ENCODE results near the gene DGKH. TPM values are rescaled to one million over a fixed set of nuclear protein-coding genes. Genes with fewer than 3 reads are reported as not detected.

Gene DGKH
- total and polyA plus RNA-seq, 9 of the 15 experiments (the other 6 are each of a cell fraction or from before 2014, with no cell fraction given), result 0.38 to 4.4 (median 3.1) TPM

DNA sequence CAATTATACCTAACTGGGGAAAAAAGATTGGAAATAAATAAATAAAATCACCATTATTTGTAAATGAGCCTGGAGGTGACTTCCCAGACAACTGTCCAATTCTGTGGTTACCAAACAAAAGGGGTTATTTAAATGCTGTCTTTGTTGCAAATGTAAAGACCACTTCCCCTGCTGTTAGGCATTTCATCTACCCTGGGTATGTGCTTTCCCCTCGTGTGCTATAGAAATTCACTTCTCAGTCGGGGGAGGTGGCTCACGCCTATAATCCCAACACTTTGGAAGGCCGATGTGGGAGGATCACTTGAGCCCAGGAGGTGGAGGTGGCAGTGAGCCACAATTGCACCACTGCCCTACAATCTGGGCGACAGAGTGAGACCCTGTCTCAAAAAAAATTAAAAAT, 121.6 kb downstream of the DGKH start:
- H3K9me1 ChIP-seq (ENCODE audit: control insufficient read depth, insufficient read depth, low read length), result no peaks in the 10 kb centered on the region
- no peak overlapping the region for H3K4me3 ChIP-seq
- no peaks in the 10 kb centered on the region for H3K27me3 ChIP-seq (ENCODE audit: control insufficient read depth in 2 of 2, insufficient read depth in 2 of 2, low read length in 2 of 2)
- no peak for FAIRE-seq
- no peaks in the 10 kb centered on the region for H4K20me1 ChIP-seq (replicated peaks; ENCODE audit: control insufficient read depth, insufficient read depth, low read length)
- H3K4me2 ChIP-seq (ENCODE audit: insufficient read depth, low read length), result no peak overlapping the region
- POLR2A ChIA-PET, result no interaction called here
- no peak overlapping the region for H2AFZ ChIP-seq (ENCODE audit: low read depth, low read length)
- ATAC-seq, result no peak
- no peak overlapping the region for H3K27ac ChIP-seq (ENCODE audit: extremely low read depth, low read depth, low read length)
- intact Hi-C loops (cut with micrococcal nuclease), result loop anchor here (5.0 kb wide), 1 partner anchor 102 kb away; the partner anchor contains the start of gene AKAP11
- TF ChIP-seq ZBTB1 (CRISPR knock-in tag; IDR thresholded peaks at IDR 0.05; ENCODE audit: borderline replicate concordance, low read depth) (no peak), ZNF695 (CRISPR knock-in tag; IDR thresholded peaks at IDR 0.05) (no peak), ZNF232 (CRISPR knock-in tag; IDR thresholded peaks at IDR 0.05) (no peak), BRF1 (IDR thresholded peaks at IDR 0.05; ENCODE audit: borderline replicate concordance, extremely low read depth, insufficient read length) (no peak), ZNF354B (CRISPR knock-in tag; IDR thresholded peaks at IDR 0.05) (no peak), ZNF586 (CRISPR knock-in tag; conservative IDR thresholded peaks at IDR 0.05) (no peak), CCAR2 (IDR thresholded peaks at IDR 0.05; ENCODE audit: low read depth, low read length) (no peak), NCOA4 (IDR thresholded peaks at IDR 0.05; ENCODE audit: partially characterized antibody) (no peak), ESRRB (CRISPR knock-in tag; IDR thresholded peaks at IDR 0.05; ENCODE audit: borderline replicate concordance) (no peak), ZNF551 (CRISPR knock-in tag; IDR thresholded peaks at IDR 0.05) (no peak), CREB1 (IDR thresholded peaks at IDR 0.05) (no peak), CREB1 (CRISPR knock-in tag; IDR thresholded peaks at IDR 0.05) (no peak), U2AF2 (optimal IDR thresholded peaks at IDR 0.05; ENCODE audit: low read depth, low read length) (no peak), PTBP1 (IDR thresholded peaks at IDR 0.05; ENCODE audit: low read depth, low read length) (no peak), ZNF57 (CRISPR knock-in tag; IDR thresholded peaks at IDR 0.05) (no peak), ZNF584 (CRISPR knock-in tag; IDR thresholded peaks at IDR 0.05; ENCODE audit: low read depth) (no peak)
- TF ChIP-seq, protein P1, sequence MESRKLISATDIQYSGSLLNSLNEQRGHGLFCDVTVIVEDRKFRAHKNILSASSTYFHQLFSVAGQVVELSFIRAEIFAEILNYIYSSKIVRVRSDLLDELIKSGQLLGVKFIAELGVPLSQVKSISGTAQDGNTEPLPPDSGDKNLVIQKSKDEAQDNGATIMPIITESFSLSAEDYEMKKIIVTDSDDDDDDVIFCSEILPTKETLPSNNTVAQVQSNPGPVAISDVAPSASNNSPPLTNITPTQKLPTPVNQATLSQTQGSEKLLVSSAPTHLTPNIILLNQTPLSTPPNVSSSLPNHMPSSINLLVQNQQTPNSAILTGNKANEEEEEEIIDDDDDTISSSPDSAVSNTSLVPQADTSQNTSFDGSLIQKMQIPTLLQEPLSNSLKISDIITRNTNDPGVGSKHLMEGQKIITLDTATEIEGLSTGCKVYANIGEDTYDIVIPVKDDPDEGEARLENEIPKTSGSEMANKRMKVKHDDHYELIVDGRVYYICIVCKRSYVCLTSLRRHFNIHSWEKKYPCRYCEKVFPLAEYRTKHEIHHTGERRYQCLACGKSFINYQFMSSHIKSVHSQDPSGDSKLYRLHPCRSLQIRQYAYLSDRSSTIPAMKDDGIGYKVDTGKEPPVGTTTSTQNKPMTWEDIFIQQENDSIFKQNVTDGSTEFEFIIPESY (CRISPR knock-in tag; IDR thresholded peaks at IDR 0.05), result no peak
- TF ChIP-seq, protein P2, sequence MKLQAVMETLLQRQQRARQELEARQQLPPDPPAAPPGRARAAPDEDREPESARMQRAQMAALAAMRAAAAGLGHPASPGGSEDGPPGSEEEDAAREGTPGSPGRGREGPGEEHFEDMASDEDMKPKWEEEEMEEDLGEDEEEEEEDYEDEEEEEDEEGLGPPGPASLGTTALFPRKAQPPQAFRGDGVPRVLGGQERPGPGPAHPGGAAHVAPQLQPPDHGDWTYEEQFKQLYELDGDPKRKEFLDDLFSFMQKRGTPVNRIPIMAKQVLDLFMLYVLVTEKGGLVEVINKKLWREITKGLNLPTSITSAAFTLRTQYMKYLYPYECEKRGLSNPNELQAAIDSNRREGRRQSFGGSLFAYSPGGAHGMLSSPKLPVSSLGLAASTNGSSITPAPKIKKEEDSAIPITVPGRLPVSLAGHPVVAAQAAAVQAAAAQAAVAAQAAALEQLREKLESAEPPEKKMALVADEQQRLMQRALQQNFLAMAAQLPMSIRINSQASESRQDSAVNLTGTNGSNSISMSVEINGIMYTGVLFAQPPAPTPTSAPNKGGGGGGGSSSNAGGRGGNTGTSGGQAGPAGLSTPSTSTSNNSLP (IDR thresholded peaks at IDR 0.05; ENCODE audit: borderline replicate concordance, low read depth, low read length), result no peak
- no TSS peak for BruUV-seq (replicated peaks)
- H3K9me3 ChIP-seq (replicated peaks; ENCODE audit: control insufficient read depth, insufficient read depth, low read depth, low read length), result no peaks in the 10 kb centered on the region
- H3K36me3 ChIP-seq (ENCODE audit: control insufficient read depth, insufficient read depth, low read length), result peaks cover 3% of the 10 kb centered on the region; the same call in 1 of the 3 replicates
- CTCF ChIA-PET (ENCODE audit: low intra/inter-chr PET ratio), result no interaction called here
- H3K9ac ChIP-seq (ENCODE audit: insufficient read depth in 1 of 2, low read depth in 2 of 2, low read length in 2 of 2), result no peak overlapping the region
- no peak for DNase-seq (ENCODE audit: extremely low read depth in 1 of 4, low spot score in 3 of 4)
- WGBS (ENCODE audit: insufficient coverage, low coverage, missing lambda C conversion rate), result 66% methylated on average over 5 of the region's 5 CpGs
- H3K4me1 ChIP-seq (replicated peaks in 1 of 2; ENCODE audit: control insufficient read depth in 2 of 2, insufficient read depth in 2 of 2, low read length in 2 of 2), result peaks cover 0 to 13% of the 10 kb centered on the region in 2 experiments; a peak in 2 of 5 replicates
- in situ Hi-C loops (cut with MboI), result no loop called here
- H3K79me2 ChIP-seq (ENCODE audit: control insufficient read depth, insufficient read depth, low read length), result no peaks in the 10 kb centered on the region

All from K562 (cell line).